ENCODE results near the gene COL27A1.

DNA sequence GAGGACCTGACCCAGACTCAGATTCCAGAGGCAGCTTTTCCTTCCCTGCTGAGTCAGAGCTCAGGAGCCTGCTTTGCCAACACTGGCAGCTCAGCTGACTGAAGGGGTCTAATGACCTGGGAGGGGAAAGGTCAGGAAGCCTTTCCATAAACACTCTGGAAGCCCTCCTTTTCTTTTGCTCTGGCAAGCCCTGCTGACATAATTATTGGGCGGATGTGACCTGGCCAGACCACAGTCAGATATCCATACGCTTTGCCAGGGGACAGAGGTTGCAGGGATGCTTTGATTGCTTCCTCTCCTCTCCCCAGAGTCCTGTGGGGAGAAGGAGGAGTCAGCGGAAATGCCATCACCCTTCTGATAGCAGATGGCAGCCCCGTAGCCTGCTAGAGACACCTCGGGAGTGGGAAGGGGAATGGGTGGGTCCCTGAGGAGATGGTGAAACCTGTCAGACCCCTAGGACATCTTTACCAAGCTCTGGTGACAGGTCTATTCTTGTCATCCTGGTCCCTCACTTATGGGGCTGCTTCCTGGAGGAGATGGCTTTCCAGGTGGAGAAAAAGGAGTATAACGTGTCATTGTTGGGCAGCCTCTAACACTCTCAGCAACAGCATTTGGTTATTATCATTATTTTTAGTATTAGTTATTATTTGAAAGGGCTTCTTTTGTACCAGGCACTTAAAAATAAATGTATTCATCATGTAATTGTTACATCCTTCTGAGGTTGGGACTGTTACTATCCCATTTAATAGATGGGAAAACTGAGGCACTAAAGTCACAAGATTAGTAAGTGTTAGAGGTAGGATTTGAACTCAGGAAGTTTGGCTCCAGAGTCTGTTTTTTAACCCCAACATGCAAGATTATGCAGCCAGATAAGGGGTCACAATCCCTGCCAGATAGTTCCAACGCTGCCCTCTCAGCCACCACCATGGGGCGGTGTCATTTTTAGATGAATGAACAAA lies 11.6 kb downstream of the COL27A1 start:
- TF ChIP-seq, protein P1, sequence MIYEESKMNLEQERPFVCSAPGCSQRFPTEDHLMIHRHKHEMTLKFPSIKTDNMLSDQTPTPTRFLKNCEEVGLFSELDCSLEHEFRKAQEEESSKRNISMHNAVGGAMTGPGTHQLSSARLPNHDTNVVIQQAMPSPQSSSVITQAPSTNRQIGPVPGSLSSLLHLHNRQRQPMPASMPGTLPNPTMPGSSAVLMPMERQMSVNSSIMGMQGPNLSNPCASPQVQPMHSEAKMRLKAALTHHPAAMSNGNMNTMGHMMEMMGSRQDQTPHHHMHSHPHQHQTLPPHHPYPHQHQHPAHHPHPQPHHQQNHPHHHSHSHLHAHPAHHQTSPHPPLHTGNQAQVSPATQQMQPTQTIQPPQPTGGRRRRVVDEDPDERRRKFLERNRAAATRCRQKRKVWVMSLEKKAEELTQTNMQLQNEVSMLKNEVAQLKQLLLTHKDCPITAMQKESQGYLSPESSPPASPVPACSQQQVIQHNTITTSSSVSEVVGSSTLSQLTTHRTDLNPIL (CRISPR knock-in tag; IDR thresholded peaks at IDR 0.05; ENCODE audit: low read depth), result no peak
- TF ChIP-seq RARB (CRISPR knock-in tag; IDR thresholded peaks at IDR 0.05) (no peak), SNAI2 (CRISPR knock-in tag; IDR thresholded peaks at IDR 0.05) (no peak), ZNF70 (CRISPR knock-in tag; IDR thresholded peaks at IDR 0.05) (no peak), GLIS3 (CRISPR knock-in tag; IDR thresholded peaks at IDR 0.05) (no peak), CSDC2 (CRISPR knock-in tag; IDR thresholded peaks at IDR 0.05) (no peak), BACH2 (CRISPR knock-in tag; IDR thresholded peaks at IDR 0.05; ENCODE audit: borderline replicate concordance) (no peak), ZNF8 (CRISPR knock-in tag; IDR thresholded peaks at IDR 0.05) (no peak), ESRRG (CRISPR knock-in tag; IDR thresholded peaks at IDR 0.05) (no peak)
- TF ChIP-seq, protein P2, sequence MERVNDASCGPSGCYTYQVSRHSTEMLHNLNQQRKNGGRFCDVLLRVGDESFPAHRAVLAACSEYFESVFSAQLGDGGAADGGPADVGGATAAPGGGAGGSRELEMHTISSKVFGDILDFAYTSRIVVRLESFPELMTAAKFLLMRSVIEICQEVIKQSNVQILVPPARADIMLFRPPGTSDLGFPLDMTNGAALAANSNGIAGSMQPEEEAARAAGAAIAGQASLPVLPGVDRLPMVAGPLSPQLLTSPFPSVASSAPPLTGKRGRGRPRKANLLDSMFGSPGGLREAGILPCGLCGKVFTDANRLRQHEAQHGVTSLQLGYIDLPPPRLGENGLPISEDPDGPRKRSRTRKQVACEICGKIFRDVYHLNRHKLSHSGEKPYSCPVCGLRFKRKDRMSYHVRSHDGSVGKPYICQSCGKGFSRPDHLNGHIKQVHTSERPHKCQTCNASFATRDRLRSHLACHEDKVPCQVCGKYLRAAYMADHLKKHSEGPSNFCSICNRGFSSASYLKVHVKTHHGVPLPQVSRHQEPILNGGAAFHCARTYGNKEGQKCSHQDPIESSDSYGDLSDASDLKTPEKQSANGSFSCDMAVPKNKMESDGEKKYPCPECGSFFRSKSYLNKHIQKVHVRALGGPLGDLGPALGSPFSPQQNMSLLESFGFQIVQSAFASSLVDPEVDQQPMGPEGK (CRISPR knock-in tag; IDR thresholded peaks at IDR 0.05; ENCODE audit: borderline replicate concordance), result no peak
